Measurements from ENCODE around the gene SHKBP1.
"Not testable (repeated sequence)": the region's sequence is repeated elsewhere in the genome, so short reads cannot be mapped to it uniquely, and the experiment has no call there.

The SHKBP1 gene

DNA sequence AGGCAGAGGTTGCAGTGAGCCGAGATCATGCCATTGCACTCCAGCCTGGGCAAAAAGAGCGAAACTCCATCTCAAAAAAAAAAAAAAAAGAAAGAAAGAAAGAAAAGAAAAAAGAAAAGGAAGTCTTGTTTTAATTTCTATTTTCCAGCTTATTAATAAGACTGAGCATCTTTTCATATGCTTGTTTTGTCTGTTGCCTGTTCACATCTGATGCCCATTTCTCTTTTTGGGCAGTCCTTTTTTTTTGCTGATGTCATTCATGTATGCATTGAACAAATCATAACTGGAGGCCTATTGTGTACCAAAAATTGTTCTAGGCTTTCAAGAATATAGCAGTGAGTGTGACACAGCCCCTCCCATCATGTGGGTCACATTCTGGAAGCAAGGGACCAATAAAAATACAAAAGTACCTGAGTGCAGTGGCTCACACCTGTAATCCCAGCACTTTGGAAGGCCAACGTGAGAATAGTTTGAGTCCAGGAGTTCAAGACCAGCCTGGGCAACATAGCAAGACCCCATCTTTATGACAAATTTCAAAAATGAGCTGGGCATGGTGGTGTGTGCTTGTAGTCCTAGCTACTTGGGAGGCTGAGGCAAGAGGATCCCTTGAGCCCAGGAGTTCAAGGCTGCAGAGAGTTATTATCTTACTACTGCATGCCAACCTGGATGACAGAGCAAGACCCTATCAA, 30.4 kb upstream of the SHKBP1 start:
- not testable (repeated sequence) for H3K27ac ChIP-seq (ENCODE audit: extremely low read depth, low read depth, low read length); H3K4me3 ChIP-seq (ENCODE audit: low read depth, low read length); H3K9me3 ChIP-seq (ENCODE audit: control insufficient read depth, insufficient read depth, low read depth, low read length); H3K36me3 ChIP-seq (ENCODE audit: control insufficient read depth in 2 of 2, insufficient read depth in 1 of 2, low read length in 2 of 2)
- TF ChIP-seq ZNF280D (tag by site-specific recombination; IDR thresholded peaks at IDR 0.05) (0 out of 2 replicates have a peak, but pooled peaks have one; percentile 12), ZNF121 (tag by site-specific recombination; IDR thresholded peaks at IDR 0.05) (peak; percentile 94)
- H3K4me1 ChIP-seq (ENCODE audit: control insufficient read depth, insufficient read depth, low read length) = peaks cover 13% of the 10 kb centered on the region
- CTCF ChIA-PET = interaction anchor here (0.6 to 14.7 kb wide), 4 partner anchors 17 to 286 kb away, joined by 3 to 259 read pairs (median 74); no protein-coding TSS in a partner anchor
- POLR2A ChIA-PET = interaction anchor here (0.6 kb wide), 1 partner anchor 180 kb away, joined by 3 read pairs; no protein-coding TSS in a partner anchor

- H3K9me3 ChIP-seq (ENCODE audit: control insufficient read depth, insufficient read depth, low read depth, low read length); H3K36me3 ChIP-seq (ENCODE audit: control insufficient read depth in 2 of 2, insufficient read depth in 1 of 2, low read length in 2 of 2); POLR2A ChIA-PET; H3K27ac ChIP-seq (ENCODE audit: extremely low read depth, low read depth, low read length); H3K4me3 ChIP-seq (ENCODE audit: low read depth, low read length): not testable (repeated sequence)
- TF ChIP-seq, protein P1, sequence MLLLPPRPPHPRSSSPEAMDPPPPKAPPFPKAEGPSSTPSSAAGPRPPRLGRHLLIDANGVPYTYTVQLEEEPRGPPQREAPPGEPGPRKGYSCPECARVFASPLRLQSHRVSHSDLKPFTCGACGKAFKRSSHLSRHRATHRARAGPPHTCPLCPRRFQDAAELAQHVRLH (tag by site-specific recombination; IDR thresholded peaks at IDR 0.05) = peak; percentile 83
- TF ChIP-seq ZNF146 (tag by site-specific recombination; IDR thresholded peaks at IDR 0.05) = peak; percentile 99
- TF ChIP-seq ZNF280D (tag by site-specific recombination; IDR thresholded peaks at IDR 0.05) = peak; percentile 68; the same call in 1 of the 2 replicates
- CTCF ChIA-PET = interaction anchor here (0.6 to 14.7 kb wide), 7 partner anchors 11 to 287 kb away, joined by 3 to 259 read pairs (median 82); partner anchors contain the start of gene LTBP4
- H3K4me1 ChIP-seq (ENCODE audit: control insufficient read depth, insufficient read depth, low read length) = peaks cover 13% of the 10 kb centered on the region
Measured at GRCh38 chr19:40547190-40547589, 29.5 kb upstream of the SHKBP1 start.

- Histone ChIP-seq H3K4me1 (ENCODE audit: control insufficient read depth, insufficient read depth, low read length) (peaks cover 13% of the 10 kb centered on the region), H3K4me3 (ENCODE audit: low read depth, low read length) (no peak overlapping the region), H3K36me3 (ENCODE audit: control insufficient read depth in 2 of 2, insufficient read depth in 1 of 2, low read length in 2 of 2) (no peaks in the 10 kb centered on the region; a peak in 1 of 3 replicates), H3K27ac (ENCODE audit: extremely low read depth, low read depth, low read length) (no peak overlapping the region), H3K9me3 (ENCODE audit: control insufficient read depth, insufficient read depth, low read depth, low read length) (peaks cover 2% of the 10 kb centered on the region; the same call in 1 of the 2 replicates)
- CTCF ChIA-PET = interaction anchor here (0.6 to 14.7 kb wide), 18 partner anchors 10 to 312 kb away, joined by 3 to 259 read pairs (median 8); partner anchors contain the start of gene LTBP4
- POLR2A ChIA-PET = no interaction called here
- TF ChIP-seq ATF2 (tag by site-specific recombination; IDR thresholded peaks at IDR 0.05; ENCODE audit: low read depth) (no peak), ZNF311 (tag by site-specific recombination; IDR thresholded peaks at IDR 0.05; ENCODE audit: borderline replicate concordance) (no peak), GLI2 (tag by site-specific recombination; IDR thresholded peaks at IDR 0.05; ENCODE audit: borderline replicate concordance, low read depth) (no peak), OSR2 (tag by site-specific recombination; IDR thresholded peaks at IDR 0.05) (no peak)
Measured at GRCh38 chr19:40547836-40548235, 28.8 kb upstream of the SHKBP1 start.
